Kidney (tissue), 14 donors: ENCODE data around the gene PLCL2. TPM values are rescaled to one million over a fixed set of nuclear protein-coding genes. Genes with fewer than 3 reads are reported as not detected.
"Not testable (repeated sequence)": the region's sequence is repeated elsewhere in the genome, so short reads cannot be mapped to it uniquely, and the experiment has no call there.

Experiments
- DNase-seq, 5 donors: peaks; one replicate each; pipeline ENCODE4 v3.0.0-alpha.2; 2013 to 2020
- FAIRE-seq: peaks from 2 replicates; lab custom pipeline; 2012; peaks lifted over from hg19 to GRCh38; lab: Jason Lieb, UNC
- H3K27ac ChIP-seq, 2 donors: one replicate each; pipeline ENCODE4 v1.7.0; 2013; ENCODE audit warnings: low read depth in 2 of 2, low read length in 2 of 2, inconsistent platforms in 1 of 2
- H3K27me3 ChIP-seq: one replicate; pipeline ENCODE4 v1.7.1; 2013; ENCODE audit warnings: low read length, inconsistent platforms; ENCODE audit not compliant: control insufficient read depth, insufficient read depth
- H3K36me3 ChIP-seq, 3 donors: one replicate each; pipeline versions ENCODE4 v1.7.0 to v1.7.1; 2013; ENCODE audit warnings: low read length in 3 of 3, control low read depth in 1 of 3, inconsistent platforms in 1 of 3; ENCODE audit not compliant: insufficient read depth in 3 of 3, control insufficient read depth in 2 of 3
- H3K4me1 ChIP-seq, 3 donors: one replicate each; pipeline versions ENCODE4 v1.7.0 to v1.7.1; 2013; ENCODE audit warnings: low read length in 3 of 3, inconsistent platforms in 1 of 3, low read depth in 1 of 3; ENCODE audit not compliant: control insufficient read depth in 2 of 3, insufficient read depth in 2 of 3
- H3K4me3 ChIP-seq, 3 donors: one replicate each; pipeline versions ENCODE4 v1.7.0 to v1.8.1; 2013; ENCODE audit warnings: low read length in 3 of 3, control low read depth in 1 of 3, inconsistent platforms in 1 of 3
- H3K9ac ChIP-seq, 3 donors: one replicate each; pipeline versions ENCODE4 v1.7.0 to v1.7.1; 2013; ENCODE audit warnings: low read length in 3 of 3, control low read depth in 1 of 3, inconsistent platforms in 1 of 3
- H3K9me3 ChIP-seq, 3 donors: one replicate each; pipeline versions ENCODE4 v1.7.0 to v1.7.1; 2013; ENCODE audit warnings: low read length in 3 of 3, control low read depth in 1 of 3, inconsistent platforms in 1 of 3; ENCODE audit not compliant: control insufficient read depth in 2 of 3, insufficient read depth in 1 of 3
- CTCF ChIP-seq: IDR thresholded peaks from 3 replicates; pipeline ENCODE4 v1.5.1; 2012; ENCODE audit warnings: mild to moderate bottlenecking, moderate library complexity, borderline replicate concordance; ENCODE audit not compliant: insufficient read depth; ENCODE audit errors: extremely low read depth
- intact Hi-C: fragments of 100-400 bp; cut with DNase I; formaldehyde crosslinking; loops from one replicate; pipeline ENCODE4 v1.11.1; 2022
- polyA plus RNA-seq: library from polyadenylated mRNA; stranded (reverse); fragments of 350-450 nt; fragmentation: Illumina TruSeq; extraction: RNeasy Lipid Tissue Mini Kit (QIAGEN cat#74804); gene quantifications from one replicate; pipeline ENCODE4 v1.2.3, GENCODE V29; 2014; ENCODE audit warnings: low read depth, low replicate concordance; ENCODE audit not compliant: insufficient read depth
- total RNA-seq: library from RNA; stranded (reverse); fragmentation: NEBNext Ultra II Directional; extraction: Animal tissue kit (Norgen Biotek cat#: 25700); gene quantifications from one replicate; pipeline ENCODE4 v1.2.1, GENCODE V29; 2021
- donor health status: control.
- donor health status: control.
- donor health status: control.
- donor health status: control.
- donor health status: control.
- donor health status: DM: yes; HTN: yes; CAD: no.
- donor health status: Normal renal cell carcinoma (clear cell type).

PLCL2 gene
- total and polyA plus RNA-seq, 2 donors from 2014 or later, result 10.5 to 19.1 TPM

GRCh38 chr3:16978234-16978920, 93.6 kb downstream of the PLCL2 start:
- Histone ChIP-seq H3K4me3 (no peak overlapping the region), H3K36me3 (no peaks in the 10 kb centered on the region), H3K9ac (no peak overlapping the region), H3K9me3 (no peaks in the 10 kb centered on the region), H3K4me1 (no peaks in the 10 kb centered on the region), H3K27ac (no peak overlapping the region), H3K27me3 (no peaks in the 10 kb centered on the region)
- FAIRE-seq (no peak), DNase-seq (no peak)
- no peak for TF ChIP-seq CTCF
- intact Hi-C loops, result no loop called here

GRCh38 chr3:16978921-16979271, 94.1 kb downstream of the PLCL2 start:
- DNase-seq, result no peak
- H3K27ac ChIP-seq, result no peak overlapping the region
- H3K4me1 ChIP-seq, result no peaks in the 10 kb centered on the region
- no peaks in the 10 kb centered on the region for H3K27me3 ChIP-seq
- H3K36me3 ChIP-seq, result no peaks in the 10 kb centered on the region
- intact Hi-C loops, result no loop called here
- H3K9ac ChIP-seq, result no peak overlapping the region
- TF ChIP-seq CTCF, result no peak
- no peak overlapping the region for H3K4me3 ChIP-seq
- no peak for FAIRE-seq
- H3K9me3 ChIP-seq, result no peaks in the 10 kb centered on the region

GRCh38 chr3:16979769-16980515, 95.2 kb downstream of the PLCL2 start:
- DNase-seq, result peak in 1 of 5 donors; percentile 58
- H3K36me3 ChIP-seq, H3K27ac ChIP-seq, H3K27me3 ChIP-seq, H3K4me3 ChIP-seq, H3K4me1 ChIP-seq, intact Hi-C loops, H3K9ac ChIP-seq, FAIRE-seq, H3K9me3 ChIP-seq: not testable (repeated sequence)

GRCh38 chr3:16980526-16980925, 95.8 kb downstream of the PLCL2 start:
- H3K9me3 ChIP-seq, FAIRE-seq, H3K9ac ChIP-seq, H3K4me3 ChIP-seq, H3K27me3 ChIP-seq, H3K36me3 ChIP-seq, H3K27ac ChIP-seq, H3K4me1 ChIP-seq, DNase-seq, intact Hi-C loops: not testable (repeated sequence)
